GM20000 (cell line): Measurements from ENCODE around the gene PRKACG.

Experiments used
- DNase-seq: peaks from one replicate; pipeline ENCODE4 v3.0.0; 2012; ENCODE audit warnings: low spot score
- TF ChIP-seq, protein P1 (sequence below): IDR thresholded peaks from 2 replicates; pipeline ENCODE4 v1.5.1; 2012; ENCODE audit warnings: mild to moderate bottlenecking, control low read depth; ENCODE audit errors: extremely low read depth, missing control alignments

The PRKACG gene

DNA sequence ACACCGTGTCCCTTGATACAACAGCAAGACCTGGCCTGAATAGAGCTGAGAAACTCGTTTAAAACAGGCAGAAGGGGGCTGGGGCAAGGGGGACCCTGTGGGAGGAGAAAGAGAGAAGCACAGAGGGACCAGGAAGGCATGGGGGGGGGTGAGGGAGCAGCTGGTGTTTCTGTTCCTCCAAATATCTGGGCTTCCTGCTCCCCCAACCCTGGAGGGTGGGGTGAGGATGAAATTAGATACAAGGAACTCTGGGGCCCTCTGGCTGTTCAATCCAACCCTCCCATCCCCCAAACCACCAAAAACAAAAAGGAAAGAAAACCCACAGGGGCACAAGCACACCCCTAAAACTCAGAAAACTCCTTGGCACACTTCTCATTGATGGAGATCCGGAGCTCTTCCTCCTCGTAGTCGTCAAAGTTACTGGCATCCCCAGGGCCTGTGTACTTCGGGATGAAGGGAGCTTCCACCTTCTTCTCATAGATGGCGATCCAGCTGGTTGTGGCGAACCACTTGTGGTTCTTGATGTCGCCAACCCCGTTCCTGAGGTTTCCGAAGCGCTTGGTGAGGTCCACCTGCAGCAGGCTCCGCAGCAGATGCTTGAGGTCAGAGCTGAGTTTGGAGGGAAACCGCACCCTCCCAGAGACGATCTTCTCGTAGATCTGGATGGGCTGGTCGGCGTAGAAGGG, 1.1 kb downstream of the PRKACG start:
- TF ChIP-seq, protein P1, sequence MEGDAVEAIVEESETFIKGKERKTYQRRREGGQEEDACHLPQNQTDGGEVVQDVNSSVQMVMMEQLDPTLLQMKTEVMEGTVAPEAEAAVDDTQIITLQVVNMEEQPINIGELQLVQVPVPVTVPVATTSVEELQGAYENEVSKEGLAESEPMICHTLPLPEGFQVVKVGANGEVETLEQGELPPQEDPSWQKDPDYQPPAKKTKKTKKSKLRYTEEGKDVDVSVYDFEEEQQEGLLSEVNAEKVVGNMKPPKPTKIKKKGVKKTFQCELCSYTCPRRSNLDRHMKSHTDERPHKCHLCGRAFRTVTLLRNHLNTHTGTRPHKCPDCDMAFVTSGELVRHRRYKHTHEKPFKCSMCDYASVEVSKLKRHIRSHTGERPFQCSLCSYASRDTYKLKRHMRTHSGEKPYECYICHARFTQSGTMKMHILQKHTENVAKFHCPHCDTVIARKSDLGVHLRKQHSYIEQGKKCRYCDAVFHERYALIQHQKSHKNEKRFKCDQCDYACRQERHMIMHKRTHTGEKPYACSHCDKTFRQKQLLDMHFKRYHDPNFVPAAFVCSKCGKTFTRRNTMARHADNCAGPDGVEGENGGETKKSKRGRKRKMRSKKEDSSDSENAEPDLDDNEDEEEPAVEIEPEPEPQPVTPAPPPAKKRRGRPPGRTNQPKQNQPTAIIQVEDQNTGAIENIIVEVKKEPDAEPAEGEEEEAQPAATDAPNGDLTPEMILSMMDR = no peak
- DNase-seq = peak; percentile 54

- DNase-seq = no peak
- TF ChIP-seq, protein P1 = no peak
Measured at GRCh38 chr9:69009708-69010107, 4.2 kb downstream of the PRKACG start.

- no peak for DNase-seq
- TF ChIP-seq, protein P1 = no peak
Measured at GRCh38 chr9:69004836-69005235, 9.1 kb downstream of the PRKACG start.

DNA sequence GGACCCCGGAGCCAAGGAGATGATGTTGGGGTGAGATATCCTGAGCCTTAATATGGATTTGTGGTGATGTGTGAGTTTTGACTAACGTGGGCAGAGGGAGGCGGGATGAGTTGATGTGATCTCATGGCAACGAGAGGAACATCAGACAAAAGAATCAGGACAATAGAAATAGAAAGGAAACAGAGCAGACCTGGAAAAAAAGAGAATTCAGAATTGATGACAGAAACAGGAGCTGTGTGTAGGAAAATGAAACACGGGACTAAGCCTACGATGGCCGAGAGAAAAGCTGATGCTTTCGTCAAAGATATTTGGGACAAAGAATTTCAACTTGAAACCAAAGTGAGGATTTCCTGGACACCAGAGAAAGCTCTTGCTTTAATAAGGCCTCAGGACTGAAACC, 10.9 kb downstream of the PRKACG start:
- TF ChIP-seq, protein P1 = no peak
- no peak for DNase-seq

DNA sequence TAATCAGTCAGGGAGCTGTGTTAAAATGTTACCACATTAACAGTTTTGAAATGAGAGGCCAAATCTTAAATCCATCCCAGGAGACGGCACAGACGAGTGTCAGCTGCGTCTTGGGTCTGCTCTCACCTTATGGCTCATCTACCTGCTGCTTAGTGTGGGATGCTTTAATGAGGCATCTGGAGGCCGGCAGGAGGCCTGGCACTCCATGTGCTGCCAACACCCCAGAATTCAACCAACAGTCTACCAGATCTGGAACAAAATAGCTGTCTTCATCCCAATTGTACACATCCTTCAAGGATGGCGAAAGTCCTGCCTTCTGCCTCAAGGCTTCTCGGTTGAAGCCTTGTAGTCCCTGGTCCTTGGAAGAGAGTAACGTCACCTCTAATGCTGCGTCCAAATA, 12.0 kb downstream of the PRKACG start:
- TF ChIP-seq, protein P1 = no peak
- DNase-seq = no peak

GRCh38 chr9:68999393-69000105, 14.4 kb downstream of the PRKACG start:
- DNase-seq = peak; percentile 81
- TF ChIP-seq, protein P1 = peak; percentile 90

DNA sequence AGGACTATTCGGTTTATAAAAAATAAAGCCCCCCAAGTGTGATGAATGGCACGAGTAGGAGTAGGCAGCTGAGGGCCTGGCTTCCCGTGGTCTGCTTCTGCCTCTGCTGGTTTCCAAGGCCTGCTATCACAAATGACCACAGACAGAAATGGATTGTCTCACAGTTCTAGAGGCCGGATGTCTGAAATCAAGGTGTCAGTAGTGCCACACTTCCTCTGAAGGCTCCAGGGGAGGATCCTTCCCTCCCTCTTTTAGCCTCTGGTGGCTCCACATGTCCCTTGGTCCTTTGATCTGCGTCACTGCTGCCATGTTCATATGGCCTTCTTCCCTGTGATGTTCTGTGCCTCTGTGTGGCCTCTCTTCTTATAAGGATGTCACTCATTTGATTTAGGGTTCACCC, 15.1 kb downstream of the PRKACG start:
- DNase-seq = no peak
- TF ChIP-seq, protein P1 = no peak
